Stomach (tissue), 9 donors: ENCODE results near the gene HEATR1. TPM values are rescaled to one million over a fixed set of nuclear protein-coding genes. Genes with fewer than 3 reads are reported as not detected.
"Not testable (repeated sequence)": the region's sequence is repeated elsewhere in the genome, so short reads cannot be mapped to it uniquely, and the experiment has no call there.

ENCODE experiments used
- DNase-seq, 2 donors: peaks; one replicate each; pipeline versions ENCODE4 v3.0.0 to v3.0.0-alpha.2; 2013 to 2019
- H3K27ac ChIP-seq, 5 donors: fragments of 200-600 bp in 4 of 5; sonication (generic) in 4 of 5; one replicate each; pipeline ENCODE4 v1.5.1; 2013 to 2019; ENCODE audit warnings: mild to moderate bottlenecking in 1 of 5, moderate library complexity in 1 of 5
- H3K27me3 ChIP-seq, 3 donors: fragments of 200-600 bp; sonication (generic); one replicate each; pipeline ENCODE4 v1.5.1; 2017 to 2019; ENCODE audit warnings: mixed run types in 1 of 3
- H3K36me3 ChIP-seq, 4 donors: fragments of 200-600 bp; sonication (generic); 1 replicate in 3 of 4; 2 replicates in 1 of 4; pipeline ENCODE4 v1.5.1; 2016 to 2019
- H3K4me1 ChIP-seq, 4 donors: fragments of 200-600 bp; sonication (generic); one replicate each; pipeline ENCODE4 v1.5.1; 2016 to 2019
- H3K4me3 ChIP-seq, 4 donors: fragments of 200-600 bp; sonication (generic) in 3 of 4; one replicate each; pipeline ENCODE4 v1.5.1; 2016 to 2019; ENCODE audit warnings: mild to moderate bottlenecking in 1 of 4
- H3K9me3 ChIP-seq, 4 donors: fragments of 200-600 bp; sonication (generic); one replicate each; pipeline ENCODE4 v1.5.1; 2016 to 2019
- CTCF ChIP-seq, 7 experiments: fragments of 450-650 bp in 4 of 7; fragments of 200-600 bp in 3 of 7; sonication (generic) in 3 of 7; IDR thresholded peaks; one replicate each; pipeline ENCODE4 v1.5.1; 2016 to 2019; ENCODE audit warnings: antibody characterized with exemption in 7 of 7, control low read depth in 2 of 7, mild to moderate bottlenecking in 1 of 7
- EP300 ChIP-seq: sonication (generic); formaldehyde crosslinking; IDR thresholded peaks from one replicate; pipeline ENCODE4 v1.6.1; 2017; ENCODE audit warnings: antibody characterized with exemption
- POLR2A ChIP-seq, 4 donors: fragments of 450-650 bp; IDR thresholded peaks; one replicate each; pipeline ENCODE4 v1.6.1; 2016; ENCODE audit warnings: antibody characterized with exemption in 4 of 4, control low read depth in 2 of 4, mild to moderate bottlenecking in 1 of 4, moderate library complexity in 1 of 4
- POLR2AphosphoS5 ChIP-seq, 3 donors: sonication (generic); formaldehyde crosslinking; IDR thresholded peaks; one replicate each; pipeline ENCODE4 v1.6.1; 2016; ENCODE audit warnings: antibody characterized with exemption in 3 of 3
- WGBS, 5 donors: extraction: QIAGEN DNeasy Blood & Tissue Kit in 3 of 5; methylation state at CpG; one replicate each; pipeline versions ENCODE4 v1.1.5 to v1.1.7; 2013 to 2018; 5-methylcytosine and 5-hydroxymethylcytosine counted together
- intact Hi-C: fragments of 100-400 bp; cut with DNase I; formaldehyde crosslinking; loops from one replicate; pipeline ENCODE4 v1.15.1; 2023; ENCODE audit warnings: low total_unique reads
- polyA plus RNA-seq, 3 donors: library from polyadenylated mRNA; stranded (reverse); fragments of 200-250 nt; gene quantifications; one replicate each; pipeline ENCODE4 v1.2.3, GENCODE V29; 2013
- total RNA-seq, 5 donors: library from RNA; depleted of rRNA; stranded (reverse); fragments of >200 nt; gene quantifications; one replicate each; pipeline versions ENCODE4 v1.1.0 to v1.2.3, GENCODE V29; 2014 to 2016
- donor health status: healthy with polysubstance abuse.
- donor health status: Bipolar disorder and iron deficiency.
- donor health status: healthy.

The HEATR1 gene
- total and polyA plus RNA-seq, 8 donors, result 2.4 to 51.8 (median 12.1) TPM

- intact Hi-C loops, result no loop called here
- TF ChIP-seq CTCF (IDR thresholded peaks at IDR 0.05) (no peak), POLR2AphosphoS5 (IDR thresholded peaks at IDR 0.05) (peak in 2 of 3 donors; percentile 49 to 78)
Observed at GRCh38 chr1:236507022-236507700, 97.2 kb downstream of the HEATR1 start.

GRCh38 chr1:236504338-236504737 is 100.0 kb downstream of the HEATR1 start:
- WGBS, 5 donors, result 79 to 87% (median 83%) methylated on average over 3 of the region's 3 CpGs
- H3K36me3 ChIP-seq, H3K9me3 ChIP-seq, H3K27me3 ChIP-seq, intact Hi-C loops, DNase-seq, H3K4me3 ChIP-seq, H3K27ac ChIP-seq: not testable (repeated sequence)
- peaks cover 8 to 38% (median 24%) of the 10 kb centered on the region in 4 donors for H3K4me1 ChIP-seq

More at GRCh38 chr1:236507022-236507700, 97.2 kb downstream of the HEATR1 start:
- Histone ChIP-seq H3K4me3 (no peak overlapping the region), H3K27me3 (no peaks in the 10 kb centered on the region), H3K9me3 (no peaks in the 10 kb centered on the region), H3K27ac (peak overlapping the region in 2 of 5 donors; percentile 3 to 37), H3K36me3 (no peaks in the 10 kb centered on the region), H3K4me1 (peaks cover 12 to 63% (median 31%) of the 10 kb centered on the region in 4 donors)
- peak; percentile 49 to 71 for DNase-seq
- 34 to 60% (median 47%) methylated on average over 5 of the region's 5 CpGs for WGBS, 5 donors

- Histone ChIP-seq H3K27ac (peak overlapping the region; percentile 6 to 62 (median 56)), H3K36me3 (no peaks in the 10 kb centered on the region), H3K9me3 (no peaks in the 10 kb centered on the region), H3K27me3 (no peaks in the 10 kb centered on the region), H3K4me1 (peaks cover 0 to 28% (median 22%) of the 10 kb centered on the region in 4 donors), H3K4me3 (peak overlapping the region; percentile 13 to 34 (median 28))
- TF ChIP-seq POLR2AphosphoS5 (IDR thresholded peaks at IDR 0.05) (peak in 2 of 3 donors; percentile 31 to 62), POLR2A (IDR thresholded peaks at IDR 0.05) (no peak)
- WGBS, 5 donors, result 14 to 26% (median 22%) methylated on average over 15 of the region's 15 CpGs
- peak; percentile 62 to 87 for DNase-seq
- intact Hi-C loops, result no loop called here
Observed at GRCh38 chr1:236502972-236503639, 101.2 kb downstream of the HEATR1 start.

- H3K27me3 ChIP-seq, result no peaks in the 10 kb centered on the region
- peak overlapping the region in 3 of 5 donors; percentile 6 to 59 (median 49) for H3K27ac ChIP-seq
- peaks cover 0 to 24% (median 18%) of the 10 kb centered on the region in 4 donors for H3K4me1 ChIP-seq
- no peak for DNase-seq
- intact Hi-C loops, result no loop called here
- H3K9me3 ChIP-seq, result no peaks in the 10 kb centered on the region
- TF ChIP-seq EP300, result no peak
- no peak for TF ChIP-seq CTCF (IDR thresholded peaks at IDR 0.05)
- TF ChIP-seq POLR2AphosphoS5 (IDR thresholded peaks at IDR 0.05), result no peak
- no peak for TF ChIP-seq POLR2A (IDR thresholded peaks at IDR 0.05)
- WGBS, 5 donors, result 34 to 59% (median 51%) methylated on average over 2 of the region's 2 CpGs
- no peaks in the 10 kb centered on the region for H3K36me3 ChIP-seq
- peak overlapping the region in 1 of 4 donors; percentile 28 for H3K4me3 ChIP-seq
Observed at GRCh38 chr1:236502579-236502971, 101.7 kb downstream of the HEATR1 start.

GRCh38 chr1:236501093-236501492 is 103.2 kb downstream of the HEATR1 start:
- H3K4me3 ChIP-seq, result no peak overlapping the region
- no peaks in the 10 kb centered on the region for H3K27me3 ChIP-seq
- peaks cover 0 to 15% (median 9%) of the 10 kb centered on the region in 4 donors for H3K4me1 ChIP-seq
- 88 to 95% (median 93%) methylated on average over 6 of the region's 6 CpGs for WGBS, 5 donors
- no peak for TF ChIP-seq POLR2A (IDR thresholded peaks at IDR 0.05)
- TF ChIP-seq EP300, result no peak
- no peak for TF ChIP-seq POLR2AphosphoS5 (IDR thresholded peaks at IDR 0.05)
- no peak for TF ChIP-seq CTCF (IDR thresholded peaks at IDR 0.05)
- intact Hi-C loops, result no loop called here
- DNase-seq, result no peak
- no peaks in the 10 kb centered on the region for H3K36me3 ChIP-seq
- no peaks in the 10 kb centered on the region for H3K9me3 ChIP-seq
- H3K27ac ChIP-seq, result no peak overlapping the region

Other genes with a start within 250 kb of the HEATR1 start
- 10 to 100 TPM in 3 of 5 donors, 1 to 10 TPM in 1, not detected in 1; 5.1 to 13.8 (median 11.8) TPM for gene EDARADD, start 210.2 kb downstream of the HEATR1 start, total RNA-seq
- 1 to 10 TPM; 3.7 to 6.6 (median 4.7) TPM for gene EDARADD, start 210.2 kb downstream of the HEATR1 start, polyA plus RNA-seq
- gene LGALS8, start 80.5 kb downstream of the HEATR1 start, total RNA-seq, result 100 to 1,000 TPM in 3 of 5 donors, 10 to 100 TPM in 2; 32.7 to 142 (median 104) TPM
- 10 to 100 TPM; 17.9 to 23.7 (median 18.7) TPM for gene LGALS8, start 80.5 kb downstream of the HEATR1 start, polyA plus RNA-seq
- 10 to 100 TPM in 1 of 5 donors, 1 to 10 TPM in 1, under 1 TPM in 2, not detected in 1; 0.58 to 17.4 (median 3.6) TPM for gene ACTN2, start 82.0 kb upstream of the HEATR1 start, total RNA-seq
- gene ACTN2, start 82.0 kb upstream of the HEATR1 start, polyA plus RNA-seq, result 1 to 10 TPM in 2 of 3 donors, under 1 TPM in 1; 0.37 to 2.6 (median 1.9) TPM
- 10 to 100 TPM; 22.2 to 57.3 (median 27.2) TPM for gene MTR, start 190.8 kb upstream of the HEATR1 start, total RNA-seq
- 1 to 10 TPM; 3.1 to 4.3 (median 3.7) TPM for gene MTR, start 190.8 kb upstream of the HEATR1 start, polyA plus RNA-seq